K562 (cell line): Measurements from ENCODE around the gene LMNTD2. TPM values are rescaled to one million over a fixed set of nuclear protein-coding genes. Genes with fewer than 3 reads are reported as not detected.

Experiments
- ATF7 ChIP-seq: fragments of 450-650 bp; IDR thresholded peaks from 2 replicates; pipeline ENCODE4 v1.7.1; 2014; ENCODE audit warnings: mild to moderate bottlenecking, moderate library complexity
- BRD4 ChIP-seq: fragments of 200-600 bp; sonication (generic); IDR thresholded peaks from 2 replicates; pipeline ENCODE4 v1.6.1; 2017; ENCODE audit warnings: inconsistent platforms
- CCNT2 ChIP-seq: IDR thresholded peaks from 2 replicates; pipeline ENCODE4 v1.6.1; 2011; ENCODE audit warnings: borderline replicate concordance, low read depth, mild to moderate bottlenecking, moderate library complexity, mixed read lengths, low read length; ENCODE audit not compliant: insufficient read length; ENCODE audit errors: extremely low read depth
- CEBPB ChIP-seq: fragments of 450-650 bp; IDR thresholded peaks from 2 replicates; pipeline ENCODE4 v1.6.1; 2016; ENCODE audit warnings: missing genetic modification characterization, missing compliant biosample characterization
- CHD1 ChIP-seq: fragments of 200-600 bp; sonication (generic); IDR thresholded peaks from one replicate; pipeline ENCODE4 v1.6.1; 2012; ENCODE audit warnings: mild to moderate bottlenecking, moderate library complexity, low read length, inconsistent platforms
- HOMEZ ChIP-seq: fragments of 250-450 bp; sonication (Bioruptor Pico); IDR thresholded peaks from 2 replicates; pipeline ENCODE4 v1.4.0; 2020; ENCODE audit warnings: mild to moderate bottlenecking, moderate library complexity
- ILF3 ChIP-seq: fragments of 450-650 bp; IDR thresholded peaks from 2 replicates; pipeline ENCODE4 v1.6.1; 2018; ENCODE audit warnings: antibody characterized with exemption, mild to moderate bottlenecking, moderate library complexity, borderline replicate concordance
- LCOR ChIP-seq: sonication (generic); formaldehyde crosslinking; IDR thresholded peaks from 2 replicates; pipeline ENCODE4 v1.8.0; 2022; ENCODE audit warnings: mild to moderate bottlenecking, missing genetic modification reagents
- MEF2D ChIP-seq: conservative IDR thresholded peaks from 2 replicates; pipeline ENCODE4 v1.6.1; 2016; ENCODE audit warnings: low read depth, missing genetic modification characterization, missing compliant biosample characterization
- MTA3 ChIP-seq: fragments of 450-650 bp; formaldehyde crosslinking; IDR thresholded peaks from 2 replicates; pipeline ENCODE4 v1.6.1; 2017; ENCODE audit warnings: mild to moderate bottlenecking, borderline replicate concordance
- PREB ChIP-seq: sonication (generic); formaldehyde crosslinking; IDR thresholded peaks from 2 replicates; pipeline ENCODE4 v1.8.1; 2023; ENCODE audit warnings: mild to moderate bottlenecking, missing genetic modification reagents
- RAD51 ChIP-seq: fragments of 450-650 bp; IDR thresholded peaks from 2 replicates; pipeline ENCODE4 v1.7.1; 2016; ENCODE audit warnings: low read depth, mild to moderate bottlenecking, borderline replicate concordance
- SMARCA5 ChIP-seq: fragments of 450-650 bp; IDR thresholded peaks from 2 replicates; pipeline ENCODE4 v1.6.1; 2016
- ZBTB12 ChIP-seq: fragments of 250-450 bp; sonication (Bioruptor Pico); IDR thresholded peaks from 2 replicates; pipeline ENCODE4 v1.4.0; 2020
- ZBTB8A ChIP-seq: fragments of 450-650 bp; IDR thresholded peaks from 2 replicates; pipeline ENCODE4 v1.6.1; 2018; ENCODE audit warnings: mild to moderate bottlenecking, moderate library complexity; ENCODE audit not compliant: partially characterized antibody
- ZNF24 ChIP-seq: fragments of 450-650 bp; IDR thresholded peaks from 2 replicates; pipeline ENCODE4 v1.6.1; 2016
- ZNF395 ChIP-seq: fragments of 200-800 bp; sonication (Bioruptor generic); IDR thresholded peaks from 2 replicates; pipeline ENCODE4 v1.6.1; 2017; ENCODE audit warnings: missing genetic modification characterization, missing compliant biosample characterization
- ZNF639 ChIP-seq, 2 experiments: fragments of 200-800 bp in 1 of 2; sonication (Bioruptor generic) in 1 of 2; sonication (generic) in 1 of 2; formaldehyde crosslinking in 1 of 2; IDR thresholded peaks in 1 of 2; conservative IDR thresholded peaks in 1 of 2; 2 replicates each; pipeline versions ENCODE4 v1.5.0 to v1.6.1; 2016 to 2020; ENCODE audit warnings: missing compliant biosample characterization in 1 of 2, missing genetic modification characterization in 1 of 2, missing genetic modification reagents in 1 of 2
- polyA plus RNA-seq, 8 experiments: library from polyadenylated mRNA; depleted of rRNA in 4 of 8; stranded (reverse) in 5 of 8; unstranded in 3 of 8; fragments of >200 nt; fragmentation: Nextera tagmentation in 2 of 8; fragmentation: Illumina TruSeq in 1 of 8; extraction: Ambion mirVana in 2 of 8; extraction: Trizol in 1 of 8; gene quantifications; 2 replicates each; pipeline versions ENCODE4 v1.2.1 to v1.2.3, GENCODE V29; 2011 to 2014; ENCODE audit warnings: inconsistent platforms in 1 of 8, missing spikeins in 1 of 8
- total RNA-seq, 7 experiments: library from RNA; depleted of rRNA in 6 of 7; stranded (reverse); fragments of >200 nt in 6 of 7; fragmentation: Illumina TruSeq in 2 of 7; extraction: Trizol in 2 of 7; gene quantifications; 2 replicates each; pipeline versions ENCODE4 v1.2.1 to v1.2.3, GENCODE V29; 2011 to 2021; ENCODE audit warnings: low replicate concordance in 1 of 7
- TF ChIP-seq, protein P1 (sequence below), 2 experiments: fragments of 450-650 bp; conservative IDR thresholded peaks; 2 replicates each; pipeline ENCODE4 v1.6.1; 2017; ENCODE audit warnings: mild to moderate bottlenecking in 2 of 2, moderate library complexity in 2 of 2

The LMNTD2 gene
- total and polyA plus RNA-seq, 9 of the 15 experiments (the other 6 are each of a cell fraction or from before 2014, with no cell fraction given): 0.48 to 4.2 (median 1.5) TPM; not detected in 3

- TF ChIP-seq ZNF395 (CRISPR knock-in tag) (peak; percentile 81; the same call in 1 of the 2 replicates), ATF7 (peak; percentile 83), ZBTB12 (CRISPR knock-in tag) (no peak), RAD51 (peak; percentile 98), MTA3 (peak; percentile 94), ILF3 (peak; percentile 98), CHD1 (peak; percentile 20), BRD4 (no peak), ZNF24 (peak; percentile 58; the same call in 1 of the 2 replicates), SMARCA5 (no peak), HOMEZ (0 out of 2 replicates have a peak, but pooled peaks have one; percentile 29), ZNF639 (CRISPR knock-in tag; conservative IDR thresholded peaks at IDR 0.05 in 1 of 2, IDR thresholded peaks at IDR 0.05 in 1 of 2) (peak in 1 of 2 experiments; percentile 85; a peak in 2 of 4 replicates), CEBPB (tag) (no peak), CCNT2 (peak; percentile 97), ZBTB8A (no peak), MEF2D (tag) (no peak), PREB (CRISPR knock-in tag) (no peak), LCOR (peak; percentile 86)
- TF ChIP-seq, protein P1, sequence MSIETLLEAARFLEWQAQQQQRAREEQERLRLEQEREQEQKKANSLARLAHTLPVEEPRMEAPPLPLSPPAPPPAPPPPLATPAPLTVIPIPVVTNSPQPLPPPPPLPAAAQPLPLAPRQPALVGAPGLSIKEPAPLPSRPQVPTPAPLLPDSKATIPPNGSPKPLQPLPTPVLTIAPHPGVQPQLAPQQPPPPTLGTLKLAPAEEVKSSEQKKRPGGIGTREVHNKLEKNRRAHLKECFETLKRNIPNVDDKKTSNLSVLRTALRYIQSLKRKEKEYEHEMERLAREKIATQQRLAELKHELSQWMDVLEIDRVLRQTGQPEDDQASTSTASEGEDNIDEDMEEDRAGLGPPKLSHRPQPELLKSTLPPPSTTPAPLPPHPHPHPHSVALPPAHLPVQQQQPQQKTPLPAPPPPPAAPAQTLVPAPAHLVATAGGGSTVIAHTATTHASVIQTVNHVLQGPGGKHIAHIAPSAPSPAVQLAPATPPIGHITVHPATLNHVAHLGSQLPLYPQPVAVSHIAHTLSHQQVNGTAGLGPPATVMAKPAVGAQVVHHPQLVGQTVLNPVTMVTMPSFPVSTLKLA (conservative IDR thresholded peaks at IDR 0.05): peak; percentile 72 to 83
These were observed 41.9 kb downstream of the LMNTD2 start (continued) for GRCh38 chr11:518463-519202.
